Putamen (tissue), 1 donor: ENCODE results near the gene ARHGEF7.

Source experiments
- DNase-seq: peaks from one replicate; pipeline ENCODE4 v3.0.0-alpha.2; 2016; ENCODE audit warnings: low spot score

Gene ARHGEF7

DNA sequence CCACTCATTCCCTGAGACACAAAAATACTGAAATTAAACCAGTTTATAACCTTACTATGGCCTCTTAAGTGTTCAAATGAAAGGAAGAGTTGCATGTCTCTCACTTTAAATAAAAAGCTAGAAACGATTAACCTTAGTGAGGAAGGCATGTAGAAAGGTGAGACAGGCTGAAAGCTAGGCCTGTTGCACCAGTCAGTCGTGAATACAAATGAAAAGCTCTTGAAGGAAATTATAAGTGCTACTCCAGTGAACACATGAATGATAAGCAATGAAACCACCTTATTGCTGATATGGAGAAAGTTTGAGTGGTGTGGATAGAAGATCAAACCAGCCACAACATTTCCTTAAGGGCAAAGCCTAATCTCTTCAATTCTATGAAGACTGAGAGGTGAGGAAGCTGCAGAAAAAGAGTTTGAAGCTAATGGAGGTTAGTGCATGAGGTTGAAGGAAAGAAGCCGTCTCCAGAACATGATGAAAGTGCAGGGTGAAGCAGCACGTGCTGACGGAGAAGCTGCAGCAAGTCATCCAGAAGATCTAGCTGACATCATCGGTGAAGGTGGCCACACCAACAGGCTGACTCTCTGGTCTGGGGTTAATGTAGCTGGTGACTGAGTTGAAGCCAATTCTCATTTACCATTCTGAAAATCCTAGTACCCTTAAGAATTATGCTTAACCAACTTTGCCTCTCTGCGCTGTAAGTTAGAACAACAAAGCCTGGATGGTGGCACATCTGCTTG is 110.9 kb downstream of the ARHGEF7 start:
- no peak for DNase-seq

DNA sequence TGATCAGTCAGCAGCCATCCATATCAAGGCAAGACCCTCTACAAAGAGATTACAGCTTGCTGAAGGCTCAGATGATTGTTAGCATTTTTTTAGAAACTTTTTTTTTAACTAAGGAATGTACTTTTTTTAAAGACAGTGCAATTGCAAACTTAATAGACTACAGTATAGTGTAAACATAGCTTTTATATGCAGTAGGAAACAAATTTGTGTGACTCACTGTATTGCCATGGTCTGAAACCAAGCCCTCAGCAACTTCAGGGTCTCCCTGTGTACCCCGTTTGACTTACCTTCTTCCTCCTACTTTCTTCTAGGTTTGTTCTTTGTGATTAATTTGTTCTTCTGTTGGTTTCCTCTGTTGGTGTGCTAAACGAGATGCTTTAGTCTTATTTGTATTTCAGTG is 112.3 kb downstream of the ARHGEF7 start:
- DNase-seq = no peak

- no peak for DNase-seq
Observed at GRCh38 chr13:111228262-111229144, 113.4 kb downstream of the ARHGEF7 start.

- DNase-seq = no peak
Observed at GRCh38 chr13:111230385-111230930, 115.3 kb downstream of the ARHGEF7 start.

GRCh38 chr13:111232191-111232590 is 117.1 kb downstream of the ARHGEF7 start:
- no peak for DNase-seq

- no peak for DNase-seq
Observed at GRCh38 chr13:111233080-111233479, 118.0 kb downstream of the ARHGEF7 start.

DNA sequence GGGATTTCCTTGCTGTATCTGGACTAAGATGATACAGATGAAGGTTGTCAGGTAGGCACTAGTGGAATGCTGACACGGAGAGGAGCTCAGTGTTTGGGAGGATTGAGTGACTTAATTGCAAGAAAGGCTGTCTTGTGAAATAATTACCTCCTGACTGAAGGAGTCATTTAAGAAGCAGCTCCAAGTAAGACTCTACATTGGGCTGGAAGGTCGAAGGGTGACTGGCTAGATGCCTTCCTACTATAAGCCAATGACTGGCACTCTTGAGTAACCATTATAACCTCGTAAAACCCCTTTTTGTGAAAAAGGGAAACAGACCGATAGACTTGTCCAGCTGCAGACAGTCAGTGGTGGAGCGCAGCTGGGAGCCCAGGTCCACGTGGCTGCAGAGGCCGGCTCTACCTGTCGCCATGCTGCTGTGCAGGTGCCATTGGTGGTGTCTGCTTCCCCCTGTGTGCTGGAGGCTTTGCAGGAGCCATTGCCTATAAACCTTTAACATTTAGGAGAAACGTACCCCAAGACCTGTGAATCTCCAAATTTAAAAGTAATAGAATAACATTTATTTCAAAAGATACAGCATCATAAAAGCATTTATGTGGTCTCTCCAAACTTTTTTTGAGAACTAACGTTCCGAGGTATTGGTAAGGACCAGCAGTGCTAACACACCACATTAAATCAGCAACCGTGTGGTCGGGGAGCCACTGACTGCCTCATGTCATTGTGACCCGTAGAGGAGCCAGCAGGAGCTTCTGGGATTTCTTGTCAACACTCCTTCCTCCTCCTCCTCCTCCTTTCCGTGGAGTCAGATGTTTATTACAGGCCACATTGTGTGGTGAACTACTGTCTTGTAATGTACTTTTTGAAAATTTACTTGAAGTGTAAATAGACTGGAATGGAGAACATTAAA is 124.9 kb downstream of the ARHGEF7 start:
- no peak for DNase-seq

- peak; percentile 91 for DNase-seq
Observed at GRCh38 chr13:111241006-111241755, 126.1 kb downstream of the ARHGEF7 start.

DNA sequence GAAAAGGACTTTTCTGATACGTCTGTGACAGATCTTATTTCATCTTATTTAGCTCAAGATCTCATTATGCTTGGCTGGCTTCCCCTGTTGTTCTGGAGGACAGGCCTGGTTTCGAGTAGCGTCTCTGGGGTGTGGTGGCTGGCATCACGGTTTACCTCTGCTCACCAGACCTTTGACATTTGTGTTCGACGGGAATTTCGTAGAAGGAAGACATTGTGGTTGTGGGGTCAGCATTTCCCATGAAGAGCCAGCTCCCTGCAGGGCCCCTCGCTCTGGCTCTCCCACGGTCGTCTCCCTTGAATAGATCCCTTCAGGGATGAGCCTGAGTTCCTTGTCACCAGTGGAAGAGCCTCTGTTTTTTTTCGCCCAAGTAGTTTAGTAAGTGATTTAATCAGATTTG is 126.8 kb downstream of the ARHGEF7 start:
- no peak for DNase-seq

DNA sequence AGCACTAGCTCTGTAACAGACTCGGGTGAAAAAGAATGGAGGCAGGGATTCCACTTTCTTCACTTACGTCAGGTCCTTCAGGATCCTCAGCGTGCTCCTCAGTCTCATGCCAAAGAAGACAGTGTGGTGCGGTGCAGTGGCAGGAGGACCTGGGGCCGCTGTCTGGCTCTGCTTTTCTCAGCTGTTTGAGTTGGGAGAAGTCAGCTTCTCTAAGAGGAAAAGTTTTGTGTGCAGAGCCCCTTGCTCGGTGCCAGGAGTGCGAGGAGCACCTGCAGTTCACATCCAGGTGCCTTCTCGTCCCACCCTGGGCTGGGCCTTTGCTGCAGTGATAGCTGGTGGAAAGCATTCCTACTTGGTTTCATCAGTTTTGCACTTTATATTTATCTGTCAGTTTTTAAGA is 127.5 kb downstream of the ARHGEF7 start:
- no peak for DNase-seq

DNA sequence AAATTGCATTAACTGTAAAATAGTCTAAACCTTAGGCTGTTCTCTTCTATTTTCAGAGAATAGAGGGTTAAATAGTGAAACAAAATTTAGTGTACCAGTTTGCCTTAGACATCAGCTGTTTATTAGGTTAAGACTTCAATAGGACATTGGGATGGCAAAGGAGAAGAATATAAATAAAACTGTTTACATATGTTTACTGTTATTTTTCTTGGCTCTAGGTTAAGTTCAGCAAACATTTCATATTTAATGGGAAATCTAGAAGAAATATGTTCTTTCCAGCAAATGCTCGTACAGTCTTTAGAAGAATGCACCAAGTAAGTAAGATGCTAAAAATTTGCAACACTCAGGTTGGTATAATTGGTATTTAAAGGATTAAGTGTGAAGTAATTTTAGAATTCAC is 128.9 kb downstream of the ARHGEF7 start:
- no peak for DNase-seq

- DNase-seq = no peak
Observed at GRCh38 chr13:111245576-111246384, 130.7 kb downstream of the ARHGEF7 start.

DNA sequence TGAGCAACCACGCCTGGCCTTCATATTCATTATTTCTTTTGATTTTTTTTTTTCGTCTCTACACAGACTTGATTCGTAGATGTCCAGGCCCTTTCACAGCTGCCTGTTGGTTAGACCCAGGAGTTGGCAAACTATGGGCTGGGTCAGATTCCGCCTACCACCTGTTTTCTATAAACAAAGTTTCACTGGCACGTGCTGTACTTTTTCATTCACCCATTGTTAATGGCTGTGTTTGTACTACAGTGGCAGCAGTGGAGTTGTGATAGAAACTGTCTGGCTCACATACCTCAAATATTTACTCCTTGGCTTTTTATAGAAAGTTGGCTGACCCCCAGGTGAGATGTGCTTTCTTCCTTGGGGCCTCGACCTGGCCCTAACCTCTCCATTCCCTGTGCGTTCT is 132.4 kb downstream of the ARHGEF7 start:
- no peak for DNase-seq

- no peak for DNase-seq
Observed at GRCh38 chr13:111248822-111249221, 133.7 kb downstream of the ARHGEF7 start.

DNA sequence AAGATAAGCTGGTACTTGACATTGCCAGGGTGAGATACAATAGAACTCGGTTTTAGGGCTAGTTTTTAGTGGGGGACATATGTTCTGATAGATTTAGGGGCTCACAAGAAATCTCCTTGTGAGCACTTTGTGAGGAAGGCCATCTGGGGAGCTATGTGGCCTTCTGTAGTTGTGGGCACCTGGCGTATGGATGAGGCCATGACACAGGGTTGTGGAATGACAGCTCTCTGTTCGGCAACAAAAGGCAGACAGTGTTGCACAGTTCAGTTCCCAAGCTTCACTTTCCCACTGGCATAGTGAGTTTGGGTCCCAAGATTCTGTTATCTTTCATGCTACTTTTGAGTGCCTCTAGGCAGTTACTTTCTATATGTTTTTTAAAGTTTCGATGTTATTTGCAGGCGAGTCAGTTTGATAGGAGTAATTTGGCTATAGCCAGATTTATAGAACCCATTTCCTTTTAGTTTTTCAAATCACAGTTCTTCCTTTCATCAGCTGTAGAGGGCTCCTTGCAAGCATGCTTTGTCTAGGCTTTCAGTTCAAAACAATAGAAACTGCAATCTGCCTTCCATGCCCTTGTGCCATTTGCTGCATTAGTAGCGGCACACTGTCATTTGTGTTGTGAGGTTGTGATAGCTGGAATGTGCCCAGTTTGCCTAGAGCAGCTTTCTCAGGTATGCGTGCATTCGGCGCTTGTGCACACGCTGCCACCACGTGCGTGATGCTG is 134.7 kb downstream of the ARHGEF7 start:
- no peak for DNase-seq

DNA sequence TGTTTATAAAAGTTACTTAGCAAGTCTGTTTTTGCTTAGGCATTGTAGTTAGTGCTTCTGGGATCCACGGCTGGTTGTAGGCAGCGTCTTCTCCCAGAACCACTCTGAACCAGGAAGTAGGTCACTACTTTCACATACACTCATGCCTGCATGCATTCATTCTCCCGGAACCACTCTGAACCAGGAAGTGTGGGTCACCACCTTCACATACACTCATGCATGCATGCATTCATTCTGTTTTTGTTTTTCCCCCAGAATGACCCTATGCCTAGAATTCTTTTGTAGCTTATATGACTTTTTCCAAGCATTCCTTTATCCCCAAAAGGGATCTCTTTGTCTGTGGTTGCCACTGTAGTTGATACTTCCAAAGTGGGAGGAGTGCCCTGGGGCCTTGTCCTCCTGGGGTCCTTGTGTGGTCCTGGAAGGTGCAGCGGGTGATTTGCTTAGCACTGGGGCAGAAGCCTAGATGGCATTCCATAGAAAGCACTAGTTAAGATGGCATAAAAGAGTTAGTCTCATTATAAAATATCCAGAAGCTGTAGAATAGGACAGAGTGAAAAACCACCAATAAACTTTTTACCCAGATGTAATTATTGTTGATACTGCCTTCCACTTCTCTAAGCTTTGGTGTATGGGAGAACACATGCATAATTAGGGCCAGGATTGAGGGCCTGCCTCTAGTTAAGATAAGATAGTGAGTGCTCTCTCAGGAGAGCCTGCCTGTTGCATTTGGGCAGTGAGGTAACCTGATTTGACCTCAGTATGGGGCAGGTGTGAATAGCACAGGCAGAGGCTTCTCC is 136.7 kb downstream of the ARHGEF7 start:
- DNase-seq = no peak

DNA sequence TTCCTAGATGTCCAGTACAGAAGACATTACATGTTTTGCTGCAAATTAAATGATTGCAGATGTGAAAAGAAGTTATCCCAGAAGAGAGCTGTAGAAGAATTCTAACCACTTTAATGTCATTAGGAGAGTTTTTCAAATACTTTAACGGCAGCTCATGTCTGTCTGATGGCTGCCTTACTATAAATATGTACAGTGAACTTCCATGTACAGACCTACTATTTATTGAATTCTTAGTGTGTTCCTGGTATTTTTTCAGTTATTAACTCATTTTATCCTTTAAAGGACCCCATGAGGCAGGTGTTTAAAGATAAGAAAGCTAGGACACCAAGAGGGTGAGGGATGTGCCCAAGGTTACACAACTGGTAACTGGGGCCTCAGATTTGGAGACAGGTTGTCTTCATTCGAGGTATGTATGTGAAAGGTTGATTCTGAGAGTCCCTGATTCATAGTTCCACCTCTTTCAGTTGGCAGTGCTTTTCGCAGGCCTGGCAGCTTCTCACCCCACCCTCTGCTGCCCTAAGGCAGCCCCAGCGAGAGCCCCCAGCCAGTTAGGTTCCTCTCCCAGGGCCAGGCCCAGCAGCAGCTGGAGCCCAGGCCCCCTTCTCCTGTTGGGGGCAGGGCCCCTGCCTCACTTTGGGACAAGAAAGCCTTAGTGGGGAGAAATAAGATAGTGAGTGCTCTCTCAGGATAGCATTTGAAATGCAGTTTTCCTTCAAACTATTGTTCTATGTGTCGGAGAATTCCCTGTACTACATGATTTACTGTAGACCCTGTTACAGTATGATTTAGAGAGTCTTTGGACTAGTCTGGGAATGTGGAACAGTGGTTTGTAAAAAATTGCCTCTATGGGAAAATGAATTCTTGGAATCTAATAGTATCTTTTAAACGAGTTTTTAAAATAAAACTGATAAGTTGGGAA is 137.6 kb downstream of the ARHGEF7 start:
- DNase-seq = no peak
